Hematopoietic multipotent progenitor cell treated with erythropoietin and hydrocortisone succinate and interleukin-3 and kit ligand, for 6 days (in vitro differentiated cells): ENCODE data around the gene SEBOX.

ENCODE experiments used
- DNase-seq: peaks from one replicate; pipeline ENCODE4 v3.0.0-alpha.2; 2015

Gene SEBOX

GRCh38 chr17:28364665-28365363, at the start of gene SEBOX:
Gene SEBOX (minus strand): TSS chr17:28365199. CDS start chr17:28365151, 48 bp downstream.
- DNase-seq, result no peak

GRCh38 chr17:28413804-28414203, 48.8 kb upstream of the SEBOX start:
- no peak for DNase-seq

GRCh38 chr17:28412099-28412498, 47.1 kb upstream of the SEBOX start:
- no peak for DNase-seq

- DNase-seq, result no peak
Observed at GRCh38 chr17:28407974-28408306, 42.9 kb upstream of the SEBOX start.

- DNase-seq, result no peak
Observed at GRCh38 chr17:28407130-28407973, 42.4 kb upstream of the SEBOX start.

GRCh38 chr17:28406473-28406814, 41.4 kb upstream of the SEBOX start:
- peak; percentile 42 for DNase-seq

GRCh38 chr17:28405632-28406472, 40.9 kb upstream of the SEBOX start, which contains the start of gene SLC46A1:
Gene SLC46A1 (minus strand): TSS chr17:28406212. CDS start chr17:28406114, 98 bp downstream.
- DNase-seq, result peak; percentile 68

GRCh38 chr17:28404812-28405570, 40.0 kb upstream of the SEBOX start:
- DNase-seq, result no peak

- no peak for DNase-seq
Observed at GRCh38 chr17:28404461-28404811, 39.4 kb upstream of the SEBOX start.

GRCh38 chr17:28404007-28404406, 39.0 kb upstream of the SEBOX start:
- no peak for DNase-seq

- no peak for DNase-seq
Observed at GRCh38 chr17:28402844-28403243, 37.8 kb upstream of the SEBOX start.

- no peak for DNase-seq
Observed at GRCh38 chr17:28402224-28402630, 37.2 kb upstream of the SEBOX start.

GRCh38 chr17:28399808-28400207, 34.8 kb upstream of the SEBOX start:
- DNase-seq, result no peak

- DNase-seq, result no peak
Observed at GRCh38 chr17:28398280-28398981, 33.4 kb upstream of the SEBOX start.

GRCh38 chr17:28397687-28398279, 32.8 kb upstream of the SEBOX start:
- DNase-seq, result no peak

GRCh38 chr17:28397275-28397674, 32.3 kb upstream of the SEBOX start:
- no peak for DNase-seq

- peak; percentile 31 for DNase-seq
Observed at GRCh38 chr17:28396635-28397239, 31.7 kb upstream of the SEBOX start.

- no peak for DNase-seq
Observed at GRCh38 chr17:28395968-28396367, 31.0 kb upstream of the SEBOX start.

- DNase-seq, result no peak
Observed at GRCh38 chr17:28395426-28395825, 30.4 kb upstream of the SEBOX start.

GRCh38 chr17:28394337-28395116, 29.5 kb upstream of the SEBOX start:
- no peak for DNase-seq
